Loucy (cell line): ENCODE results near the gene CDC20B.

Experiments
- EZH2phosphoT487 ChIP-seq: fragments of 200-600 bp; IDR thresholded peaks from 2 replicates; pipeline ENCODE4 v1.6.1; 2018; ENCODE audit warnings: antibody characterized with exemption, mild to moderate bottlenecking, moderate library complexity, borderline replicate concordance
- TF ChIP-seq, protein P1 (sequence below): fragments of 200-600 bp; sonication (generic); conservative IDR thresholded peaks from 2 replicates; pipeline ENCODE4 v1.5.1; 2014; ENCODE audit warnings: mild to moderate bottlenecking, antibody characterized with exemption, low read length

DNA sequence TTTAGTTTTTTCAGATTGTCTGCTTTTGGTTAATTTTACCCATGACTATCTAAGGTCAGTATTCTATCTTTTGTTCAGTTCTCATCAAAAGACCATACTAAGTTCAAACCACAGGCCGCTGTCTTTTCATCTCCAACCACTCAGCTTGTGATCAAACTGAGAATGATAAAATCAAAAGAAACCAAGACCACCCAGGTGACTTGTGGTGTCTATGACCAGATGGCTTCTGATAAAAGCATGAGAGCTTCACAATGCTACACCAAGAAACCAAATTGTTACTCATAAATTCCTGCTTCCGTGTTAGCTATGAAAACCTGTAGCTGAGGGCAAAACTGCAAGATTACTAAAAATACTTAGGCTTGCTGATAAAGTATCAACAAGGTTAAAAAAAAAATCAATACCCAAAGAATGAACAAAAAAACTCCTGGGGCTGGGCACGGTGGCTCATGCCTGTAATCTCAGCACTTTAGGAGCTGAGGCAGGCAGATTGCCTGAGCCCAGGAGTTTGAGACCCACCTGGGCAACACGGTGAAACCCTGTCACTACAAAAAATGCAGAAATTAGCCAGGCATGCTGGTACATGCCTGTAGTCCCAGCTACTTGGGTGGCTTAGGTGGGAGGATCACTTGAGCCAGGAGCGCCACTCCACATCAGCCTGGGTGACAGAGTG lies 38.8 kb downstream of the CDC20B start:
- TF ChIP-seq, protein P1, sequence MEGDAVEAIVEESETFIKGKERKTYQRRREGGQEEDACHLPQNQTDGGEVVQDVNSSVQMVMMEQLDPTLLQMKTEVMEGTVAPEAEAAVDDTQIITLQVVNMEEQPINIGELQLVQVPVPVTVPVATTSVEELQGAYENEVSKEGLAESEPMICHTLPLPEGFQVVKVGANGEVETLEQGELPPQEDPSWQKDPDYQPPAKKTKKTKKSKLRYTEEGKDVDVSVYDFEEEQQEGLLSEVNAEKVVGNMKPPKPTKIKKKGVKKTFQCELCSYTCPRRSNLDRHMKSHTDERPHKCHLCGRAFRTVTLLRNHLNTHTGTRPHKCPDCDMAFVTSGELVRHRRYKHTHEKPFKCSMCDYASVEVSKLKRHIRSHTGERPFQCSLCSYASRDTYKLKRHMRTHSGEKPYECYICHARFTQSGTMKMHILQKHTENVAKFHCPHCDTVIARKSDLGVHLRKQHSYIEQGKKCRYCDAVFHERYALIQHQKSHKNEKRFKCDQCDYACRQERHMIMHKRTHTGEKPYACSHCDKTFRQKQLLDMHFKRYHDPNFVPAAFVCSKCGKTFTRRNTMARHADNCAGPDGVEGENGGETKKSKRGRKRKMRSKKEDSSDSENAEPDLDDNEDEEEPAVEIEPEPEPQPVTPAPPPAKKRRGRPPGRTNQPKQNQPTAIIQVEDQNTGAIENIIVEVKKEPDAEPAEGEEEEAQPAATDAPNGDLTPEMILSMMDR = no peak
- no peak for TF ChIP-seq EZH2phosphoT487
